HG03469 (cell line): Measurements from ENCODE around the gene RINL.
A peak's percentile ranks its signal among the peaks of the same experiment; 100 is the strongest.
"Not testable (repeated sequence)": the region's sequence is repeated elsewhere in the genome, so short reads cannot be mapped to it uniquely, and the experiment has no call there.

Source experiments
- ATAC-seq: cut with Tn5 transposase; IDR thresholded peaks from one replicate; pipeline ENCODE4 v1.9.1; 2021; ENCODE audit warnings: mild to moderate bottlenecking, moderate library complexity, moderate number of reproducible peaks; ENCODE audit not compliant: unreplicated experiment

RINL gene

GRCh38 chr19:38836983-38837626 lies 41.0 kb downstream of the RINL start:
- no peak for ATAC-seq

- ATAC-seq = no peak
These were observed 41.7 kb downstream of the RINL start for GRCh38 chr19:38836159-38836982.

GRCh38 chr19:38834590-38834989 lies 43.5 kb downstream of the RINL start:
- ATAC-seq = no peak

GRCh38 chr19:38834104-38834490 lies 44.0 kb downstream of the RINL start:
- ATAC-seq = no peak

GRCh38 chr19:38833092-38833425 lies 45.0 kb downstream of the RINL start:
- no peak for ATAC-seq

GRCh38 chr19:38831142-38831605 lies 46.9 kb downstream of the RINL start:
- ATAC-seq = peak; percentile 23

GRCh38 chr19:38830039-38830733 lies 47.9 kb downstream of the RINL start:
- ATAC-seq = no peak

- ATAC-seq = not testable (repeated sequence)
These were observed 48.9 kb downstream of the RINL start for GRCh38 chr19:38829203-38829602.

- ATAC-seq = no peak
These were observed 51.1 kb downstream of the RINL start for GRCh38 chr19:38826856-38827551.

GRCh38 chr19:38825936-38826335 lies 52.1 kb downstream of the RINL start:
- ATAC-seq = not testable (repeated sequence)

GRCh38 chr19:38821230-38821825 lies 56.7 kb downstream of the RINL start:
- ATAC-seq = not testable (repeated sequence)

GRCh38 chr19:38819231-38819920 lies 58.7 kb downstream of the RINL start:
- no peak for ATAC-seq
